Measurements from ENCODE around the gene HOXA11. TPM values are rescaled to one million over a fixed set of nuclear protein-coding genes. Genes with fewer than 3 reads are reported as not detected.

HOXA11 gene
- total RNA-seq, 1 donor from 2014 or later, result not detected

DNA sequence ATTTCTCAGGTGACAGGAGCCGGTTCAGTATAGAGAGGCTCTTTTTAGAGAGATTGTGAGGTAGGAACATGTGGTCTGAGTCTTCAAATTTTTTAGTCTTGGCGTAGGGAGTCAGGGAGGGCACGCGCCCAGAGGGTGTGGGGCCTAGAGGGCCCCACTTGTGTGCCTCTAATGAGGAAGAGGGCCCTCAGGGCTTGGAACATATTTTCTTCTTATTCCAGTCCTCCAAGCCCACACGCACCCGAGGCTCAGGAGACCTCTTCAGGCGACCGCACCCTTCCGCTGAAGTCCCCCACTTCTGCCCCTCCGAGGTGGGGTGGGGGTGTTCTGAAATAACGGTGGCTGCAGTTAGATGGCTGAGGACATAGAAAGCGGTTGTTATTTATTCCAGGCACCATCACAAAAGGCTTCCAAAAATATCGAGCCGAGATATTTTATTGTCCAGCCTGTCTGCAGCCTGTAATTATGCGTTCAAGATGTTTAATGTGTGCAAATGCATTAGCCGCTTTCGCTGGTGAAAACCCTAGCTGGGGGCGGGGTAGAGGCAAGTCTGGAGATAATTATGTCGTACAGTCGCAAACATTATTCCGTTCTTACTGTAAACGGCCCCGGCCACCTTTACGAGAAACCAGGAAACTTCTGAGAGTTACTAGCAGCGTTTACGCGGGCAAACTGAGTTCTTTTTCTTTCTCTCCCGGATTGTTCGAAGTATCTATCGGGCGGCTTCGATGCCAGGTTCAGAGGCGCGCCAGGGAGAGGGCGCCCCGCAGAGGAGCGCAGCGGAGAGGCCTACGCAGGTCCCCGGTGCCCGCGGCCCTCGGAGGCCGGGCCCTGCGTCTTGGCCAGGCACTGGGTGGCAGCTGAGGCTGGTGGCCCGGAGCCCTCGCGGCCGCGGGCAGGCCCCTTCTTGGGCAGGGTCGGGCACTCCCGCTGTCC, 27.7 kb upstream of the HOXA11 start:
- H3K4me3 Mint-ChIP-seq, result no peak overlapping the region
- intact Hi-C loops (cut with micrococcal nuclease), result loop anchor here (5.0 kb wide), 1 partner anchor 365 kb away; no protein-coding TSS in a partner anchor
- H3K36me3 Mint-ChIP-seq (ENCODE audit: low read depth), result no peaks in the 10 kb centered on the region
- H3K9me3 Mint-ChIP-seq, result no peaks in the 10 kb centered on the region
- no peaks in the 10 kb centered on the region for H3K4me1 Mint-ChIP-seq (ENCODE audit: low read depth)
- H3K27ac Mint-ChIP-seq, result no peak overlapping the region
- no peak for DNase-seq (ENCODE audit: low spot score)
- peaks cover 90% of the 10 kb centered on the region for H3K27me3 Mint-ChIP-seq (ENCODE audit: insufficient read depth)

DNA sequence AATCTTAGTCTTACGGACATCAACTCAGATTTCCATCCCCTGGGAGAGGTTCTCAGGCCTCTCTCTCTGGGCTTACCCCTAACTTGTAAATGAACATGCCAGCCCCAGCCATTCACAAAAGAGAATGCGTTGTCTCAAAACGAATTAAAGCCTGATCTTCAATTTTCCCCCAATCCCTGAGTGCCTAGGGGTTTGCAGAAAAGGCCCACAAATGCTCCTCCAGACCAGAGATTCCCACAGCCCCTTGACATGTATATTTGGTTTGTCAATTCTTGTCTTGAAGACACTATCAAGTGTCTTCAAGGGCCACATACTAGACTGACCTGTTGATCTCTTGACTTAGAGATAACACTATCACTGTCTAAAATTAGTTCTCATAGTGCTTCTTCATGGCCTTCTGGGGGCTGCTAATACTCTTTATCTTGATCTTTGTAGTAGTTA, 26.8 kb upstream of the HOXA11 start:
- intact Hi-C loops (cut with micrococcal nuclease), result loop anchor here (5.0 kb wide), 1 partner anchor 366 kb away; no protein-coding TSS in a partner anchor
- Mint-ChIP-seq H3K4me3 (no peak overlapping the region), H3K27me3 (ENCODE audit: insufficient read depth) (peaks cover 91% of the 10 kb centered on the region), H3K27ac (no peak overlapping the region), H3K9me3 (no peaks in the 10 kb centered on the region), H3K4me1 (ENCODE audit: low read depth) (no peaks in the 10 kb centered on the region), H3K36me3 (ENCODE audit: low read depth) (no peaks in the 10 kb centered on the region)
- DNase-seq (ENCODE audit: low spot score), result no peak

- DNase-seq (ENCODE audit: low spot score), result no peak
- peaks cover 91% of the 10 kb centered on the region for H3K27me3 Mint-ChIP-seq (ENCODE audit: insufficient read depth)
- H3K4me3 Mint-ChIP-seq, result no peak overlapping the region
- no peaks in the 10 kb centered on the region for H3K9me3 Mint-ChIP-seq
- intact Hi-C loops (cut with micrococcal nuclease), result loop anchor here (5.0 kb wide), 1 partner anchor 366 kb away; no protein-coding TSS in a partner anchor
- no peaks in the 10 kb centered on the region for H3K4me1 Mint-ChIP-seq (ENCODE audit: low read depth)
- H3K27ac Mint-ChIP-seq, result no peak overlapping the region
- H3K36me3 Mint-ChIP-seq (ENCODE audit: low read depth), result no peaks in the 10 kb centered on the region
Observed at GRCh38 chr7:27211084-27211446, 26.0 kb upstream of the HOXA11 start.

DNA sequence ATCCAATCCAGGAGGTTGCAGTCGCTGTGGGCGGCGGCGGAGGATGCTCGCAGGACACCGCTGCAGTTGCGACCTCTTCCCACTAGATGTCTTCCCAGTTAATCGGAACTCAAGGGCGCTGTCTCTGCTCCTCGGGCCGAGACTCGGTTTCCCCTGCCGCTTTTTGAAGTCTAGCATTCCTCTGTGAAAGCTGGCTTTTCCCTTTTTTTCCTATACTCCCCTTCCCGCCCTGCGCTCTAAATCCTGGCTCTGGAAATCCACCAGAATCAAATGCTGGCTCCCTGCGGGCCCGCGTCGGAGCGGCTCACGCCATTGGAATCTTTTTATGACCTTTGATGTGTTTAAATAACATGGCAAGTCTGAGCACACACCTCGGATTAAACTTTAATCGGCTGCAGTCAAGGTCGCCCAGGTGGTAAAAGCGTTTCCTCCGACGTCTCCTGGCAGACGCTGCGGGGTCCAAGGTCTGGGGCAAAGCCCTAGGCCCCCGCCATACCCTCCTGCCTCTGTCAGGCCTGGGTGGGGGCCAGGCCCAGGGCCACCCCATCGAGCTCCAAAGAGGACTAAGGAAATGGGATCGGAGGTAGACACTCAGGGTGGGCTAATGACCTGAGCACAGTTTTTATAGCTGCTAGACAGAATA, 25.5 kb upstream of the HOXA11 start:
- Mint-ChIP-seq H3K9me3 (no peaks in the 10 kb centered on the region), H3K4me3 (peak overlapping the region; percentile 4), H3K4me1 (ENCODE audit: low read depth) (no peaks in the 10 kb centered on the region), H3K36me3 (ENCODE audit: low read depth) (no peaks in the 10 kb centered on the region), H3K27ac (no peak overlapping the region), H3K27me3 (ENCODE audit: insufficient read depth) (peaks cover 91% of the 10 kb centered on the region)
- intact Hi-C loops (cut with micrococcal nuclease), result loop anchor here (1.0 to 5.0 kb wide), 4 partner anchors 11 to 810 kb away; no protein-coding TSS in a partner anchor
- no peak for DNase-seq (ENCODE audit: low spot score)

DNA sequence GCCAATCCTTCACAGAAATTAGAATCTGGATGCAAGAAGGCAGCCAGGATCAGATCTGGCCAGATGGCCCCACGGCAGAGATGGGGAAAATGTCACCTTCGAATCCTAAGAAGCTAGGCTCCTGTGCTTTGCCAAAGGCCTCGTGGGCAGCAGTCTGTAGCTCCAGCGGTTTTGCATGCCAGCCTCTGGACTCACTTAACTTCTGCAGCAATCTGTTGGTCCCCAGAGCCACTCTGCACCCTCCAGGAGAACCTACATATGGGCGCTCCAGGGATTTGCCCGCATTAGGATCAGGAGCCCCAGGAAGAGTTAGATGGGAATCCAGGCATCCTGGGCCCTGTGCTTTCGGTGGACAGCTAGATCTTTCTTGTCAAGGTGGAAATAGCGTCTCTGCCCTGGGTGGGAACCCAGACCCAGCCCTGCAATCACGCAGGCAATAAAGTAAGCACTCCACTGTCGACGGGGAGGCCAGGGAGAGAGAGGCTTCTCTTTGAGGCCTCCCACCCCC, 25.0 kb upstream of the HOXA11 start:
- no peaks in the 10 kb centered on the region for H3K36me3 Mint-ChIP-seq (ENCODE audit: low read depth)
- no peaks in the 10 kb centered on the region for H3K4me1 Mint-ChIP-seq (ENCODE audit: low read depth)
- H3K27me3 Mint-ChIP-seq (ENCODE audit: insufficient read depth), result peaks cover 89% of the 10 kb centered on the region
- intact Hi-C loops (cut with micrococcal nuclease), result loop anchor here (1.0 to 10.0 kb wide), 5 partner anchors 11 to 1745 kb away; partner anchors contain the start of gene TRIL
- H3K9me3 Mint-ChIP-seq, result no peaks in the 10 kb centered on the region
- no peak overlapping the region for H3K27ac Mint-ChIP-seq
- H3K4me3 Mint-ChIP-seq, result no peak overlapping the region
- DNase-seq (ENCODE audit: low spot score), result no peak

GRCh38 chr7:27208998-27209397, 24.0 kb upstream of the HOXA11 start:
- H3K4me3 Mint-ChIP-seq, result no peak overlapping the region
- H3K9me3 Mint-ChIP-seq, result no peaks in the 10 kb centered on the region
- no peaks in the 10 kb centered on the region for H3K4me1 Mint-ChIP-seq (ENCODE audit: low read depth)
- H3K36me3 Mint-ChIP-seq (ENCODE audit: low read depth), result no peaks in the 10 kb centered on the region
- no peak overlapping the region for H3K27ac Mint-ChIP-seq
- H3K27me3 Mint-ChIP-seq (ENCODE audit: insufficient read depth), result peaks cover 89% of the 10 kb centered on the region
- intact Hi-C loops (cut with micrococcal nuclease), result loop anchor here (10.0 kb wide), 1 partner anchor 1746 kb away; the partner anchor contains the start of gene TRIL
- DNase-seq (ENCODE audit: low spot score), result no peak

DNA sequence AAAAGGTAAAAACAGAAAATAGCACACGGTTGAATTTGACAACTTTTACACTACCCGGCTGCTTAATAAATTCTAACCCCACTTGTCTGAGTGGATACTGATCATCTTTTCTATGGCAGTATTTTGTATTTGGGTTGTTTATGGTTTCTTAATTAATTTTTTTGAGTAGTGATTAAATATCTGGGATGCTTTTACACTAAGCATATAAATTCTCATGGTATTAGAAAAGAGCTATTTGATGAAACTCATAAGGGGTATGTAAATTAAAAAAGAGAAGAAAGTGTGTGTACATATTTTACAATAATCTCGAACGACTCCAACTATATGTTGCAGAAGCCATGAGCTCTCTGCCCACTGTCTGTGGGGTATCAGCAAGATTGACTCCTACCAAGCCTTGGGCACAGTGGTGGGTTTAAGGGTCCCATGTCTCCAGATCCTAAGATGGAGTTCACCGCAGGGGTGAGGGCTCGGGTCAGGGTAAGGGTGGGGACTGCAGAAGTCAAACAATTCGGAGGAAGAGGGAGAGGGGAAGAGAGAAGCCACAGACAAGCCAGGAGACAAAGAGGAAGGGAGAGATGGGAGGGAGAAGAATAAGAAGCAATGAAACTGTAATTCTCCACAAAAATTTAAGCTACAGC, 22.4 kb upstream of the HOXA11 start:
- H3K36me3 Mint-ChIP-seq (ENCODE audit: low read depth), result no peaks in the 10 kb centered on the region
- intact Hi-C loops (cut with micrococcal nuclease), result loop anchor here (2.0 to 10.0 kb wide), 2 partner anchors 15 to 1747 kb away; partner anchors contain the start of gene TRIL
- no peaks in the 10 kb centered on the region for H3K9me3 Mint-ChIP-seq
- H3K27me3 Mint-ChIP-seq (ENCODE audit: insufficient read depth), result peaks cover 89% of the 10 kb centered on the region
- no peak for DNase-seq (ENCODE audit: low spot score)
- no peaks in the 10 kb centered on the region for H3K4me1 Mint-ChIP-seq (ENCODE audit: low read depth)
- no peak overlapping the region for H3K27ac Mint-ChIP-seq
- no peak overlapping the region for H3K4me3 Mint-ChIP-seq

- intact Hi-C loops (cut with micrococcal nuclease), result loop anchor here (2.0 to 10.0 kb wide), 2 partner anchors 17 to 1749 kb away; partner anchors contain the start of gene TRIL
- Mint-ChIP-seq H3K9me3 (no peaks in the 10 kb centered on the region), H3K27me3 (ENCODE audit: insufficient read depth) (peaks cover 89% of the 10 kb centered on the region), H3K4me3 (no peak overlapping the region), H3K27ac (no peak overlapping the region), H3K4me1 (ENCODE audit: low read depth) (no peaks in the 10 kb centered on the region), H3K36me3 (ENCODE audit: low read depth) (no peaks in the 10 kb centered on the region)
- DNase-seq (ENCODE audit: low spot score), result no peak
Observed at GRCh38 chr7:27205325-27206280, 20.6 kb upstream of the HOXA11 start.

GRCh38 chr7:27204851-27205322, 19.9 kb upstream of the HOXA11 start:
- H3K4me3 Mint-ChIP-seq, result no peak overlapping the region
- peaks cover 85% of the 10 kb centered on the region for H3K27me3 Mint-ChIP-seq (ENCODE audit: insufficient read depth)
- no peaks in the 10 kb centered on the region for H3K36me3 Mint-ChIP-seq (ENCODE audit: low read depth)
- H3K27ac Mint-ChIP-seq, result no peak overlapping the region
- no peaks in the 10 kb centered on the region for H3K9me3 Mint-ChIP-seq
- no peak for DNase-seq (ENCODE audit: low spot score)
- no peaks in the 10 kb centered on the region for H3K4me1 Mint-ChIP-seq (ENCODE audit: low read depth)
- intact Hi-C loops (cut with micrococcal nuclease), result loop anchor here (5.0 to 10.0 kb wide), 2 partner anchors 108 to 1750 kb away; partner anchors contain the start of genes HOXA1 and TRIL

DNA sequence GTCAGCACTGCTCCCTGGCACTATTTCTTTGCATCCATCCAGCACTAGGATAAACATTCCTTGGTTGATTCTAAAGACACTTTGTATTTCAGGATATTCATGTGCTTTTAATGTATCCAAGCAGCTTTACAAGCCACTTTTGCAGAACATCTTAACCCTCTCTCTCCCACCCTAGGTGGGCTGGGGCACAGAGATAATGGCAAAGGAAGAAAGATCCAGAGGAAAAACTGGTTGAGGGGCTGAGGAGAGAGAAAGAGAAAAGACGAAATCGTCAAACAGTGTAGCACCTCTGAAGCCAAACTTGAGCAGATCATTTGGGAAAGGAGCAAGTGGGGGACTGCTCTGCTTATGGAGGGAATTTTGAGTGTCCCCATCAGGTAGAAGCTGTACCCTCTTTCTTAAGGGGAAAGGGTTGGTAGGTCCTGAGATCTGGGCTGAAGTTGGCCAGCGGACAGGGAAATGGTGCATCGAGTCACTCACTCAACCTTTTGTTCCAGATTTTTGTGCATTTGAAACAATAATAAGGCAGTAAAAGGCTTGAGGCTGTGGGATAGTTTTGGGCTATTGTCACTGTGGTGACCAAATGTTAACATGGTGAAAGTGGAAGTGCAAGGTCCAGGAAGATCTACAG, 19.0 kb upstream of the HOXA11 start:
- H3K27ac Mint-ChIP-seq, result no peak overlapping the region
- no peaks in the 10 kb centered on the region for H3K36me3 Mint-ChIP-seq (ENCODE audit: low read depth)
- intact Hi-C loops (cut with micrococcal nuclease), result loop anchor here (5.0 to 10.0 kb wide), 2 partner anchors 107 to 1751 kb away; partner anchors contain the start of genes HOXA1 and TRIL
- H3K9me3 Mint-ChIP-seq, result no peaks in the 10 kb centered on the region
- peaks cover 81% of the 10 kb centered on the region for H3K27me3 Mint-ChIP-seq (ENCODE audit: insufficient read depth)
- DNase-seq (ENCODE audit: low spot score), result no peak
- no peaks in the 10 kb centered on the region for H3K4me1 Mint-ChIP-seq (ENCODE audit: low read depth)
- no peak overlapping the region for H3K4me3 Mint-ChIP-seq

GRCh38 chr7:27203365-27203953, 18.4 kb upstream of the HOXA11 start:
- intact Hi-C loops (cut with micrococcal nuclease), result loop anchor here (5.0 to 10.0 kb wide), 2 partner anchors 106 to 1751 kb away; partner anchors contain the start of genes HOXA1 and TRIL

More at GRCh38 chr7:27203365-27203953, 18.4 kb upstream of the HOXA11 start:
- Mint-ChIP-seq H3K27ac (no peak overlapping the region), H3K4me3 (no peak overlapping the region), H3K36me3 (ENCODE audit: low read depth) (no peaks in the 10 kb centered on the region), H3K9me3 (no peaks in the 10 kb centered on the region), H3K27me3 (ENCODE audit: insufficient read depth) (peaks cover 82% of the 10 kb centered on the region), H3K4me1 (ENCODE audit: low read depth) (no peaks in the 10 kb centered on the region)
- no peak for DNase-seq (ENCODE audit: low spot score)

Data from activated T-helper 1 cell treated with anti-CD3 and anti-CD28 coated beads, Interleukin-12 subunit alpha, Interleukin-12 subunit beta, Interleukin-2, Interleukin-4 antibody, amounts not matched to agents 30 ng/mL and 10 ng/mL and 1 ng/mL, durations not matched to agents 14 hours and 24 hours and 36 hours (primary cell).